Skeletal muscle tissue (tissue), 4 donors: Measurements from ENCODE around the gene BRF1. TPM values are rescaled to one million over a fixed set of nuclear protein-coding genes. Genes with fewer than 3 reads are reported as not detected.
A peak's percentile ranks its signal among the peaks of the same experiment; 100 is the strongest.
"Not testable (repeated sequence)": the region's sequence is repeated elsewhere in the genome, so short reads cannot be mapped to it uniquely, and the experiment has no call there.

Experiments used
- H3K27ac ChIP-seq: one replicate; pipeline ENCODE4 v1.7.0; 2013; ENCODE audit warnings: mild to moderate bottlenecking, low read depth, low read length, inconsistent platforms
- H3K27me3 ChIP-seq, 3 donors: one replicate each; pipeline ENCODE4 v1.7.0; 2013; ENCODE audit warnings: low read length in 3 of 3; ENCODE audit not compliant: control insufficient read depth in 3 of 3, insufficient read depth in 3 of 3
- H3K36me3 ChIP-seq, 3 donors: one replicate each; pipeline ENCODE4 v1.7.0; 2013; ENCODE audit warnings: low read length in 3 of 3; ENCODE audit not compliant: control insufficient read depth in 3 of 3, insufficient read depth in 3 of 3
- H3K4me1 ChIP-seq, 3 donors: one replicate each; pipeline ENCODE4 v1.7.0; 2013; ENCODE audit warnings: low read length in 3 of 3, mild to moderate bottlenecking in 3 of 3; ENCODE audit not compliant: control insufficient read depth in 3 of 3, insufficient read depth in 3 of 3
- H3K4me3 ChIP-seq, 3 donors: one replicate each; pipeline ENCODE4 v1.7.0; 2013; ENCODE audit warnings: low read length in 3 of 3
- H3K9ac ChIP-seq, 3 donors: one replicate each; pipeline ENCODE4 v1.7.0; 2013; ENCODE audit warnings: low read length in 3 of 3, mild to moderate bottlenecking in 3 of 3, moderate library complexity in 2 of 3, low read depth in 1 of 3
- H3K9me3 ChIP-seq, 3 donors: one replicate each; pipeline ENCODE4 v1.7.0; 2013; ENCODE audit warnings: low read length in 3 of 3; ENCODE audit not compliant: control insufficient read depth in 3 of 3
- total RNA-seq: library from RNA; depleted of rRNA; stranded (reverse); fragments of >200 nt; gene quantifications from one replicate; pipeline ENCODE4 v1.2.3, GENCODE V29; 2014
- donor health status: Osteomylitis.

The BRF1 gene
- total RNA-seq, 1 donor from 2014 or later = 38.1 TPM

DNA sequence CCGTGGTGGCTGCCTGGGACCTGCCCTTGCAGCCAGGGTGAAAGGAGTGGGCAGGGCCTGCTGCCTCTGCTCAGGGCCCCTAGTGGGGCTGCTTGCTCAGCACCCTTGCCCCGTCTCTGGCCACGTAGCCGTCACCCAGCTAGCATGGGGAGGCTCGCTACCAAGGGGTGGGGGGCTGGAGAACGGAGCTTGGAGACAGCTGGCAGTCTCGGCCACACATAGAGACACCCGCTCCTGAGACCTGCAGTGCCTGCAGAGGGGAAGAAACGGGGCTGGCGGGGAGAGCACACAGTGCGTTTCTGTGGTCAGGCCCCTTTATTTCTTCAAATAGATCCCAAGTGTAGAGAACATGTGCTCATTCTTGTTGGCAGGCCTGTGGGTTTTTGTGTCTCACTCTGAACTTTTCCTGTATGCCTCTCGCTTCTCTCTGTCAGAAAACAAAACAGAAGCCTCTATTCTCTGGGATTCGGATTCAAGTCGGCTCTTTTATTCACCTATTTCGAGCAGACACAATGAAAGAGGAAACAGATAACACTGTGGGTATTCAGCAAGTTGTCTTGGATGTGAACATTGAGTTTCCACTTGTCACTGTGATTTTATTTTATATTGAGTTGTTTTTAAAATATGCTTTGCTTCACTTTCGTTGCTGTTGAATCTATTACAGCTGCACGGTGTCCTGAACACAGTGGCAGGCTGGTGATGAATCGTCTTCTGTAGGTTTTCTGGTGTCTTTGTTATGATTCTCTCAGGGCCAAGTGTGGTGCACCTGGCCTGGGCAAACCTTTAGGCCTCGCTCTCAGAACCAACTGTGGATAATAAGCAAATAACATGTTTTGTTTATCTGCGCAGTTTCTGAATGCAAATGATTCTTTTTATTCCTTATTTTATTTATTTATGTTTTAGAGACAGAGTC lies 40.3 kb upstream of the BRF1 start:
- Histone ChIP-seq H3K4me1 (peaks cover 46 to 62% (median 53%) of the 10 kb centered on the region in 3 donors), H3K27ac (peak overlapping the region; percentile 36), H3K27me3 (no peaks in the 10 kb centered on the region), H3K4me3 (peak overlapping the region in 2 of 3 donors; percentile 7 to 22), H3K9ac (peak overlapping the region in 2 of 3 donors; percentile 38 to 42), H3K9me3 (peaks cover 0 to 2% (median 0%) of the 10 kb centered on the region in 3 donors), H3K36me3 (no peaks in the 10 kb centered on the region)

DNA sequence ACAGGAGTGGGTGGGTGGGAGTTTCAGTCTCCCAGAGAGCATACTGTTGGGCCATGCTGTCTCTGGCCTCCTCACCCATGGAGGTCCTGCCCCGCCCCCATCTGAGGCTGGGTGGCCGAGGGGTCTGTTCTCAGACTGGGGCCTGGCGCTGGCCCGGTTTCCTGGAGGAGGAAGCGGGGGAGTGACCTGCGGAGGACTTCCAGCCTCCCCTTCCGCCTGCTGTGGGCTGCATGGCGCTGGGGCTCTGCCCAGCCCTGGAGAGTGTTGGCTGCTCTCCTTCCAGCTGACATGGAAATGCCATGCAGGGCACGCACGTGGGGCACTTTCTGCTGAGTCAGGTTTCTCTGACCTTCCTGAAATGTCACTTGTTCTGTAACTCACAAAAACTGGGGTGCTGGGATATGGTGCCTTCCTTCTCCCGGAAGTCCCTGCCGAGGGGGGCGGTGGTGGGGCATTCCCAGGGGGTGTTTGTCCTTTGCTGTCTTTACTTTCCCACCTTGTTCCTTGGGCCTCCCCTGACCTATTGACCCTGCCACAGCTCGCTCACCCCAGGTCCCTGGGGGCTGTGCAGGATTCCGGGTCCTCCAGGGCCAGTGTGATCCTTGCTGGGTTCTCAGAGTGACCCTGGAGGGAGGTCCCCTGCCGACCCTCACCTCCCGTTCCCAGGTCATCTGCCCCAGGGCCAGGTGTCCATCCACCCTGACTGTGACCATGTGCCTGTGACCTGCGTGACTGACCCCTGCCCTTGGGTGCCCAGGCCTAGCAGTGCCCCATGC lies 37.4 kb upstream of the BRF1 start:
- peak overlapping the region; percentile 43 to 45 (median 43) for H3K4me3 ChIP-seq
- no peaks in the 10 kb centered on the region for H3K27me3 ChIP-seq
- no peaks in the 10 kb centered on the region for H3K36me3 ChIP-seq
- H3K9me3 ChIP-seq = no peaks in the 10 kb centered on the region
- H3K27ac ChIP-seq = peak overlapping the region; percentile 83
- peak overlapping the region in 2 of 3 donors; percentile 70 to 82 for H3K9ac ChIP-seq
- H3K4me1 ChIP-seq = peaks cover 71 to 85% (median 79%) of the 10 kb centered on the region in 3 donors

DNA sequence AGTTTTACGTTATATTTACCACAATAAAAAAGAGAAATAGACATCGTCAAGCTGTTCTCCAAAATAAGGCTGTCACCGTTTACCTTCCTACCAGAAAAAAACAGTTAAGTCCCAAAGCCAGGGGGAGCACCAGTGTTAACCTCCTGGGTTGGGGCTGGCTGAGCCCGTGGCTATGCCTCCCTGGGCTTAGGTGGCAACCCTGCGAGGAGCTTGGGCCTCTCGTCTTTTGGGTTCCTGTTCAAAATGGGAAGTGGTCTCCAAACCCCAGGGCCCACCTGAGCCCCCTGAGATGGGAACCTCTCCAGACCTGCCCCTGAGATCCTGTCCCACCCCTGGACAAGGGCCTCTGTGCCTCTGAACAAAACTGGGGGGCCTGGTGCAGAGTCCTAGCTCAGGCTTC lies 36.6 kb upstream of the BRF1 start:
- peak overlapping the region; percentile 43 to 45 (median 43) for H3K4me3 ChIP-seq
- no peaks in the 10 kb centered on the region for H3K36me3 ChIP-seq
- no peaks in the 10 kb centered on the region for H3K9me3 ChIP-seq
- H3K4me1 ChIP-seq = peaks cover 74 to 88% (median 83%) of the 10 kb centered on the region in 3 donors
- no peak overlapping the region for H3K27ac ChIP-seq
- no peaks in the 10 kb centered on the region for H3K27me3 ChIP-seq
- H3K9ac ChIP-seq = peak overlapping the region in 2 of 3 donors; percentile 43 to 82

GRCh38 chr14:105336477-105337287 lies 35.9 kb upstream of the BRF1 start:
- Histone ChIP-seq H3K4me1 (peaks cover 74 to 89% (median 87%) of the 10 kb centered on the region in 3 donors), H3K27me3 (no peaks in the 10 kb centered on the region), H3K4me3 (peak overlapping the region in 2 of 3 donors; percentile 45 to 56), H3K9me3 (no peaks in the 10 kb centered on the region), H3K9ac (peak overlapping the region; percentile 7 to 82 (median 33)), H3K36me3 (no peaks in the 10 kb centered on the region), H3K27ac (no peak overlapping the region)

DNA sequence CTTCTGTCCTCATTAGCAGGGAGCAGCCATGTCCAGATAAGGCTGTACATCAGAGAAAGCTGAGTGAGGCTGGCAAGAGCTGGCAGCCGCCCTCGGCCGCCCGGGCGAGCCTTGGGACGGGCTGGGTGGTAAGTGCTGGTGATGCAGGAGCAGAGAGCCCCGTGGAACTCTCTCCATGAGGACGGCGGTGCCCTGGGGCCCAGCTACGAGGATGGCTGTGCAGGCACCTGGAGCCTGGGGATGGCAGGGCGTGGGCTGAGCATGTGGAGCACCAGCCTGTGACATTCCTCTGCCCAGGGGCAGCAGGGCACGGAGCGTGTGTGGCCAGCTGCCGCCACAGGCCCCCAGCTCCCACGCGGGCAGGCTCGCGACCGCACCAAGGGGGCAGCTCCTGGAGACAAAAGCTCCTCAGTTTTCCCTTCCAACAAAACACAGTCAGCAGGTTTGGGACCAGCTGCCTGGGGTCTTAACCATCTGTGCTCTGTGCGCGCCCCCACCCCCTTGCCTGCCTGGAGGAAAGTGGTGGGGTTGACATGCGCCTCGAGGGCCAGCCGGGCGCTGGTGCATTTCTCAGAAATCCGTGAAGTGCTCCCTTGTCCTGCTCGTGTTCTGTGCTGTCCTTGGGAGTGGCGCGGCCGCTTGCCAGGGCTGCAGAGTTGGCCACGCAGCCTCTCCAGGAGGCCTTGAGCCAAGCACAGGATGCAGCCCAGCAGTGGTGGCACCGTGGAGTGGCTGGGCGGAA lies 35.1 kb upstream of the BRF1 start:
- H3K4me1 ChIP-seq = peaks cover 68 to 89% (median 84%) of the 10 kb centered on the region in 3 donors
- no peaks in the 10 kb centered on the region for H3K36me3 ChIP-seq
- H3K4me3 ChIP-seq = peak overlapping the region in 2 of 3 donors; percentile 45 to 56
- peak overlapping the region; percentile 7 to 82 (median 33) for H3K9ac ChIP-seq
- no peaks in the 10 kb centered on the region for H3K27me3 ChIP-seq
- H3K9me3 ChIP-seq = no peaks in the 10 kb centered on the region
- H3K27ac ChIP-seq = peak overlapping the region; percentile 19

DNA sequence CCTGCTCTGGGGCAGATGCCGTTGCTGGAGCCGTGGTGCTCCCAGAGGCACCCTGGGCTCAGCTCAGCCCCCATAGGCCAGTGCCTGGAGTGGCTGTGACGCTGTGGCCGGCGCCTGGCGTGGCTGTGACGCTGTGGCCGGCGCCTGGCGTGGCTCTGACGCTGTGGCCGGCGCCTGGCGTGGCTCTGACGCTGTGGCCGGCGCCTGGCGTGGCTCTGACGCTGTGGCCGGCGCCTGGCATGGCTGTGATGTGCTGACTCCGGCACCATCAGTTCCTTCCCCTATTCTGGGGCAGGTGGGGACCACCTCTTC lies 34.4 kb upstream of the BRF1 start:
- H3K27me3 ChIP-seq, H3K36me3 ChIP-seq, H3K9me3 ChIP-seq: not testable (repeated sequence)
- Histone ChIP-seq H3K9ac (peak overlapping the region in 2 of 3 donors; percentile 7 to 82), H3K4me3 (peak overlapping the region in 1 of 3 donors; percentile 45), H3K27ac (peak overlapping the region; percentile 19), H3K4me1 (peaks cover 68 to 89% (median 84%) of the 10 kb centered on the region in 3 donors)

DNA sequence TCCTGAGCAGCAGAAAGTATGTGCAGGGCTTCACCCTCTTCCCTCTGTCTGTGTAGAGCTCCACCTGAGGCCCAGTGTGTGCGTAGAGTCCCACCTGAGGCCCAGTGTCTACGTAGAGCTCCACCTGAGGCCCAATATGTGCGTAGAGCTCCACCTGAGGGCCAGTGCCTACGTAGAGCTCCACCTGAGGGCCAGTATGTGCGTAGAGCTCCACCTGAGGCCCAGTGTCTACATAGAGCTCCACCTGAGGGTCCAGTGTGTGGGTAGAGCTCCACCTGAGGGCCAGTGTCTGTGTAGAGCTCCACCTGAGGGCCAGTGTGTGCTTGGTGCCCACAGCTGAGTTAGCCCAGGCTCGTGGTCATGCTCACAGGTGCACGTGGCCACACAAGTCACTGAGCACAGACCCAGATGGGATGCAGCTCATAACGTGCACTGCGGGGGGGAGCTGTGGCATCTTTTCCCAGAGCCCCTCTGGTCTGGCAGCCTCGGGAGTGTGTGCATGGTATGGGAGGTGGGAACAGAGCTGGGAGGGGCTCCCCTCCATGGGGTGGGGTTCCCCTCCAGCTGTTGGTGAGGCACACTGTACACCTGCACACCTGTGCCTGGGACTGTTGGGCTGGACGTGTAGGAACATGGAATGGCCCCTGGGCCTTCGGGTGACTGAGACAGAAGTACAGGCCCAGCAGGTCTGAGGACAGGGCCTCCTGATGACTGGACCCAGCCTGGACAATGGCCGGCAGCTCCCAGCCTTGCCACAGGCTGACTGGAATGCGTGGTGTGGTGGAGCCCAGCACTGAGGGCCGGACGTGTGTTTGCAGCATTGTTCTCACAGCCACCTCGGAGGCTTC lies 33.8 kb upstream of the BRF1 start:
- H3K9ac ChIP-seq = peak overlapping the region; percentile 33 to 74 (median 53)
- no peak overlapping the region for H3K4me3 ChIP-seq
- no peaks in the 10 kb centered on the region for H3K27me3 ChIP-seq
- H3K9me3 ChIP-seq = no peaks in the 10 kb centered on the region
- peaks cover 74 to 94% (median 90%) of the 10 kb centered on the region in 3 donors for H3K4me1 ChIP-seq
- H3K36me3 ChIP-seq = no peaks in the 10 kb centered on the region
- H3K27ac ChIP-seq = peak overlapping the region; percentile 54

- Histone ChIP-seq H3K4me1 (peaks cover 82 to 100% (median 95%) of the 10 kb centered on the region in 3 donors), H3K9me3 (no peaks in the 10 kb centered on the region), H3K9ac (peak overlapping the region; percentile 51 to 74 (median 53)), H3K4me3 (no peak overlapping the region), H3K27ac (peak overlapping the region; percentile 54), H3K36me3 (no peaks in the 10 kb centered on the region), H3K27me3 (no peaks in the 10 kb centered on the region)
Observed at GRCh38 chr14:105333613-105334364, 33.0 kb upstream of the BRF1 start.
